ENCODE measurements around the gene LDLR.

- TF ChIP-seq POLR2A (IDR thresholded peaks at IDR 0.05): no peak
- TF ChIP-seq CTCF (IDR thresholded peaks at IDR 0.05): no peak
- no peak for TF ChIP-seq EP300 (IDR thresholded peaks at IDR 0.05)
Measured at GRCh38 chr19:11047866-11048265, 41.4 kb upstream of the LDLR start.

Measured in tibial nerve (tissue), 4 donors.